ENCODE measurements around the gene C19orf67. TPM values are rescaled to one million over a fixed set of nuclear protein-coding genes. Genes with fewer than 3 reads are reported as not detected.

C19orf67 gene
- total and polyA plus RNA-seq, 2 of the 13 experiments (the other 11 are each of a cell fraction or from before 2014, with no cell fraction given), result 0.11 to 0.32 TPM

DNA sequence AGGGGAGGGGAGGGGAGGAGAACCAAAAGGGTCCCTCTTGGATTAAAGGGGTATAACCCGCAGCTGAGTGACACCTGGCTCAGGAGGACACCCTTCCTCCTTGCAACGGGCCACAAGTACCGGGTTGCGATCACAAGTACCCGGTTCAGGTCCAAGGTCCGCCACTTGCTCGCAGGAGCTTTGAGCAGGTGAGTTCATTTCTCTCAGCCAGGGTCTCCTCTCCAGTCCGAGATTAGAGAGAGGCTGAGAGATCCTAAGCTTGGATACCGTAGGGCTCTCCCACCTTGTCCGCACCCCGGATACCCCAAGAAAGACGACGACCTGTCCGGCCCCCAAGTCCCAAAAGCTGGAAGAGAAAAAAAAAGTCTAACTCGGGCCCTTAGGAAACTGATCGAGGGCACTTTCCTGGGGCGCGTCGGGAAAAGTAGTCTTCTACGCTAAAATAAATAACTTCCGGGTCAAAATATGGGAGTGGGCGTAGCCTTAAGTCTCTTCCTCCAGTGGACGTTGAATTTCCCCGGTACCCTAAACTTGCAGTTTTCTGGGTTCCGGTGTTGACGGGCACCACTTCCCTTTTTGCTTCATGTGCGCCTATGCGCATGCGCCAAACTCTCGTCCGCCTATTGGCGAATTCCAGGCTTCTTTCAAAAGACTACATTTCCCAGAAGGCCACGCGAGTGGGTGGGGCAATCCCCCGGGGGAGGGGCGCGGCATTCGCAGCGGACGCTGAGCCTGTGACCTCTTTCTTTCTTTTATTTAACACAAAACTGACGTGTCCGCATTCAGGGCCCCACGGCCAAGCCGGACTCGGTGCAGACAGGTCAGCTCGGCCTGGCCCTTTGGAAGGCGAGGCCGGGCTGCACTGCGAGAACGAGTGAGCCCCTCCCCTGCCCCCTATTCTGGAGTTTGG is 4.4 kb downstream of the C19orf67 start (continued):
- TF ChIP-seq, protein P1, sequence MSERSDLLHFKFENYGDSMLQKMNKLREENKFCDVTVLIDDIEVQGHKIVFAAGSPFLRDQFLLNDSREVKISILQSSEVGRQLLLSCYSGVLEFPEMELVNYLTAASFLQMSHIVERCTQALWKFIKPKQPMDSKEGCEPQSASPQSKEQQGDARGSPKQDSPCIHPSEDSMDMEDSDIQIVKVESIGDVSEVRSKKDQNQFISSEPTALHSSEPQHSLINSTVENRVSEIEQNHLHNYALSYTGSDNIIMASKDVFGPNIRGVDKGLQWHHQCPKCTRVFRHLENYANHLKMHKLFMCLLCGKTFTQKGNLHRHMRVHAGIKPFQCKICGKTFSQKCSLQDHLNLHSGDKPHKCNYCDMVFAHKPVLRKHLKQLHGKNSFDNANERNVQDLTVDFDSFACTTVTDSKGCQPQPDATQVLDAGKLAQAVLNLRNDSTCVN (CRISPR knock-in tag; IDR thresholded peaks at IDR 0.05; ENCODE audit: borderline replicate concordance), result peak; percentile 74; the same call in 1 of the 2 replicates
- TF ChIP-seq HDAC2 (CRISPR knock-in tag; IDR thresholded peaks at IDR 0.05), result peak; percentile 56; the same call in 1 of the 2 replicates
- no peak for TF ChIP-seq ZNF552 (CRISPR knock-in tag; IDR thresholded peaks at IDR 0.05; ENCODE audit: borderline replicate concordance)
- TF ChIP-seq NKX3-1 (CRISPR knock-in tag; IDR thresholded peaks at IDR 0.05), result no peak
- TF ChIP-seq ZNF616 (CRISPR knock-in tag; IDR thresholded peaks at IDR 0.05; ENCODE audit: low read depth), result no peak
- no peak for TF ChIP-seq ZNF343 (CRISPR knock-in tag; IDR thresholded peaks at IDR 0.05)
- TF ChIP-seq, protein P2, sequence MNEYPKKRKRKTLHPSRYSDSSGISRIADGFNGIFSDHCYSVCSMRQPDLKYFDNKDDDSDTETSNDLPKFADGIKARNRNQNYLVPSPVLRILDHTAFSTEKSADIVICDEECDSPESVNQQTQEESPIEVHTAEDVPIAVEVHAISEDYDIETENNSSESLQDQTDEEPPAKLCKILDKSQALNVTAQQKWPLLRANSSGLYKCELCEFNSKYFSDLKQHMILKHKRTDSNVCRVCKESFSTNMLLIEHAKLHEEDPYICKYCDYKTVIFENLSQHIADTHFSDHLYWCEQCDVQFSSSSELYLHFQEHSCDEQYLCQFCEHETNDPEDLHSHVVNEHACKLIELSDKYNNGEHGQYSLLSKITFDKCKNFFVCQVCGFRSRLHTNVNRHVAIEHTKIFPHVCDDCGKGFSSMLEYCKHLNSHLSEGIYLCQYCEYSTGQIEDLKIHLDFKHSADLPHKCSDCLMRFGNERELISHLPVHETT (CRISPR knock-in tag; conservative IDR thresholded peaks at IDR 0.05), result peak; percentile 85; the same call in 1 of the 2 replicates
- peak; percentile 80 for TF ChIP-seq GABPA (IDR thresholded peaks at IDR 0.05; ENCODE audit: low read depth, low read length)
- peak; percentile 98 for TF ChIP-seq GABPA (CRISPR knock-in tag; IDR thresholded peaks at IDR 0.05; ENCODE audit: low read depth)
- TF ChIP-seq FOXP1 (IDR thresholded peaks at IDR 0.05), result no peak
- TF ChIP-seq FOXP1 (CRISPR knock-in tag; IDR thresholded peaks at IDR 0.05), result peak; percentile 46
- TF ChIP-seq ZNF138 (CRISPR knock-in tag; IDR thresholded peaks at IDR 0.05; ENCODE audit: low read depth), result no peak
- peak; percentile 79 for TF ChIP-seq POLR2AphosphoS5 (IDR thresholded peaks at IDR 0.05; ENCODE audit: low read depth, low read length)
- TF ChIP-seq ARNTL (CRISPR knock-in tag; IDR thresholded peaks at IDR 0.05), result no peak
- TF ChIP-seq, protein P3, sequence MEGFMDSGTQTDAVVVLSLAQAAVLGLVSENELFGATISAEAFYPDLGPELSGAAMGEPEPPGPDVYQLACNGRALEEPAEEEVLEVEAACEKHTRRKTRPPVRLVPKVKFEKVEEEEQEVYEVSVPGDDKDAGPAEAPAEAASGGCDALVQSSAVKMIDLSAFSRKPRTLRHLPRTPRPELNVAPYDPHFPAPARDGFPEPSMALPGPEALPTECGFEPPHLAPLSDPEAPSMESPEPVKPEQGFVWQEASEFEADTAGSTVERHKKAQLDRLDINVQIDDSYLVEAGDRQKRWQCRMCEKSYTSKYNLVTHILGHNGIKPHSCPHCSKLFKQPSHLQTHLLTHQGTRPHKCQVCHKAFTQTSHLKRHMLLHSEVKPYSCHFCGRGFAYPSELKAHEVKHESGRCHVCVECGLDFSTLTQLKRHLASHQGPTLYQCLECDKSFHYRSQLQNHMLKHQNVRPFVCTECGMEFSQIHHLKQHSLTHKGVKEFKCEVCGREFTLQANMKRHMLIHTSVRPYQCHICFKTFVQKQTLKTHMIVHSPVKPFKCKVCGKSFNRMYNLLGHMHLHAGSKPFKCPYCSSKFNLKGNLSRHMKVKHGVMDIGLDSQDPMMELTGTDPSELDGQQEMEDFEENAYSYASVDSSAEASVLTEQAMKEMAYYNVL (CRISPR knock-in tag; IDR thresholded peaks at IDR 0.05; ENCODE audit: borderline replicate concordance), result 0 out of 2 replicates have a peak, but pooled peaks have one; percentile 38
- no peak for TF ChIP-seq SMAD1 (CRISPR knock-in tag; IDR thresholded peaks at IDR 0.05; ENCODE audit: borderline replicate concordance, low read depth)
- TF ChIP-seq SMAD3 (CRISPR knock-in tag; IDR thresholded peaks at IDR 0.05), result peak; percentile 79
- TF ChIP-seq, protein P4, sequence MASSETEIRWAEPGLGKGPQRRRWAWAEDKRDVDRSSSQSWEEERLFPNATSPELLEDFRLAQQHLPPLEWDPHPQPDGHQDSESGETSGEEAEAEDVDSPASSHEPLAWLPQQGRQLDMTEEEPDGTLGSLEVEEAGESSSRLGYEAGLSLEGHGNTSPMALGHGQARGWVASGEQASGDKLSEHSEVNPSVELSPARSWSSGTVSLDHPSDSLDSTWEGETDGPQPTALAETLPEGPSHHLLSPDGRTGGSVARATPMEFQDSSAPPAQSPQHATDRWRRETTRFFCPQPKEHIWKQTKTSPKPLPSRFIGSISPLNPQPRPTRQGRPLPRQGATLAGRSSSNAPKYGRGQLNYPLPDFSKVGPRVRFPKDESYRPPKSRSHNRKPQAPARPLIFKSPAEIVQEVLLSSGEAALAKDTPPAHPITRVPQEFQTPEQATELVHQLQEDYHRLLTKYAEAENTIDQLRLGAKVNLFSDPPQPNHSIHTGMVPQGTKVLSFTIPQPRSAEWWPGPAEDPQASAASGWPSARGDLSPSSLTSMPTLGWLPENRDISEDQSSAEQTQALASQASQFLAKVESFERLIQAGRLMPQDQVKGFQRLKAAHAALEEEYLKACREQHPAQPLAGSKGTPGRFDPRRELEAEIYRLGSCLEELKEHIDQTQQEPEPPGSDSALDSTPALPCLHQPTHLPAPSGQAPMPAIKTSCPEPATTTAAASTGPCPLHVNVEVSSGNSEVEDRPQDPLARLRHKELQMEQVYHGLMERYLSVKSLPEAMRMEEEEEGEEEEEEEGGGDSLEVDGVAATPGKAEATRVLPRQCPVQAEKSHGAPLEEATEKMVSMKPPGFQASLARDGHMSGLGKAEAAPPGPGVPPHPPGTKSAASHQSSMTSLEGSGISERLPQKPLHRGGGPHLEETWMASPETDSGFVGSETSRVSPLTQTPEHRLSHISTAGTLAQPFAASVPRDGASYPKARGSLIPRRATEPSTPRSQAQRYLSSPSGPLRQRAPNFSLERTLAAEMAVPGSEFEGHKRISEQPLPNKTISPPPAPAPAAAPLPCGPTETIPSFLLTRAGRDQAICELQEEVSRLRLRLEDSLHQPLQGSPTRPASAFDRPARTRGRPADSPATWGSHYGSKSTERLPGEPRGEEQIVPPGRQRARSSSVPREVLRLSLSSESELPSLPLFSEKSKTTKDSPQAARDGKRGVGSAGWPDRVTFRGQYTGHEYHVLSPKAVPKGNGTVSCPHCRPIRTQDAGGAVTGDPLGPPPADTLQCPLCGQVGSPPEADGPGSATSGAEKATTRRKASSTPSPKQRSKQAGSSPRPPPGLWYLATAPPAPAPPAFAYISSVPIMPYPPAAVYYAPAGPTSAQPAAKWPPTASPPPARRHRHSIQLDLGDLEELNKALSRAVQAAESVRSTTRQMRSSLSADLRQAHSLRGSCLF (CRISPR knock-in tag; IDR thresholded peaks at IDR 0.05; ENCODE audit: borderline replicate concordance), result no peak
- TF ChIP-seq KDM5A (IDR thresholded peaks at IDR 0.05; ENCODE audit: borderline replicate concordance, low read length), result peak; percentile 83
- no peak for TF ChIP-seq FOXM1 (CRISPR knock-in tag; IDR thresholded peaks at IDR 0.05)
- no peak for TF ChIP-seq PAX8 (CRISPR knock-in tag; IDR thresholded peaks at IDR 0.05; ENCODE audit: borderline replicate concordance)
